ENCODE data around the gene HIVEP2.

Gene HIVEP2

DNA sequence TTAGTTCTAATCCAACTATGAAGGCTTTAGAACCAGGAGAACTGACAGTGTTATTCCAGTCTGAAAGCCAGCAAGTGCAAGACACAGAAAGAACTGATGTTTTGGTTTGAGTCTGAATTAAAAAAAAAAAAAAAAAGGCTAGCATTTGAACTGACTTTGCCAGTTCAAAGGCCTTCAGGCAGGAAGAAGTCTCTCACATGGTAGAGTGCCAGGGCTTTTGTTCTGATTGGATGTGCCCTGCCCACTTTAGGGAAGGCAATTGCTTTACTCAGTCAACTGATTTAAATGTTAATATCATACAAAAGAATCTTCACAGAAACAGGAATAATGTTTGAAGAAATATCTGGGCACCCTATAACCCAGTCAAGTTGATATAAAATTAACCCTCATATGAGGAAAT, 212.2 kb downstream of the HIVEP2 start:
- DNase-seq (ENCODE audit: low read depth), result no peak

DNA sequence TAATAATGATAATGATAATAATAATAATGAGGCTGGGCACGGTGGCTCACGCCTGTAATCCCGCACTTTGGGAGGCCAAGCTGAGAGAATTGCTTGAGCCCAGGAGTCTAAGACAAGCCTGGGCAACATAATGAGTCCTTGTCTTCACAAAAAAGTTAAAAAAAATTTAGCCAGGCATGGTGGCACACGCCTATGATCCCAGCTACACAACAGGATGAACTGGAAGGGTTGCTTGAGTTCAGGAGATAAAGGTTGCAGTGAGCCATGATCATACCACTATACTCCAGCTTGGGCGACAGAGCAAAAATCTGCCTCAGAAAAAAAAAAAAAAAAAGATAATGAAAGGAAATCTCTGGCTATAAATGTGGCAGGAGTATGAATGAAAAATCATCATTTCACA, 213.4 kb downstream of the HIVEP2 start:
- DNase-seq (ENCODE audit: low read depth), result no peak

DNA sequence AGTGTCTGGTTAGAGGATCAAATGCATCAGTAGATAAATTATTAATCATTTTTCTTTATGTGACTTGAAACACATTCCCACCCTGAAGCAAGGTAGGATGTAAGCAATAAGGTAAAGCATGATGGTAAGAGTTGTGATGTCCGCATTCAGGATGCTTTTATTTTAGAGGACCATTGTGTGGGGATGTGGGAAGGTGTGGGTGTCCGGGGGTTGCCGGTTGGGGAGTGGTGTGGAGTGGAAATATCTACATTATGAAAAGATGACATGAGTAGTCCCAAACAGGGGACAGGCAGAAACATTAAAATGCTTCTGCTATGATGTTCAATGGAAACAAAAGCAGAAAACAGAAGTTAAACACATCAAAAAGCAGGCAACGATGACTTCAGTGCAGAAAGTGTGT, 215.4 kb downstream of the HIVEP2 start:
- no peak for DNase-seq (ENCODE audit: low read depth)

DNA sequence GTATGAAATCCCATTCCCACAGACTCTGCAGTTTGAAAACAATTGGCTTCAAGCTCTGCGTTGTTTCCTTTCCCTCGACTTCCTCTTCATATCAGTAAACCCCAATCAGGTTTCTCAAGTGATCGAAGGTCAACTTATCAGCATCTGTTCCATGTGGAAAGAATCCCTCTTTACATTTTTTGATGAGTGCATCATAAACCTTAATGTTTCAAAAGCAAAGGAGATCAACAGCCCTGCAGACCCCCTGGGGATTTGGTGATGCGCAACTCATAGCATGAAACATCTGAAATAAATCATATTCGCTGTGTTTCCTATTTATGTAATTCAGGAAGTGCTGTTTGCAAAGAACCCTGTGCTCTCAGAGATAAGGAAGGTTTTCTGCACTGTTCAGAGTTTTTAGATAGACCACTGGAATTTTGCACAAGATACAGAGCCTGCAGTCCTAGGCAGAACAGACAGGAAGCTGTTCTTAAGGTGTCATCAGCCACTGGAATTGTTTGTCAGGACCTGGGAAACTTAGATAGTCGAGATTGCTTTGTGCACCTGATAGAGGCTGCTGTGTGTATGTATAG, 216.0 kb downstream of the HIVEP2 start:
- peak; percentile 34 for DNase-seq (ENCODE audit: low read depth)

DNA sequence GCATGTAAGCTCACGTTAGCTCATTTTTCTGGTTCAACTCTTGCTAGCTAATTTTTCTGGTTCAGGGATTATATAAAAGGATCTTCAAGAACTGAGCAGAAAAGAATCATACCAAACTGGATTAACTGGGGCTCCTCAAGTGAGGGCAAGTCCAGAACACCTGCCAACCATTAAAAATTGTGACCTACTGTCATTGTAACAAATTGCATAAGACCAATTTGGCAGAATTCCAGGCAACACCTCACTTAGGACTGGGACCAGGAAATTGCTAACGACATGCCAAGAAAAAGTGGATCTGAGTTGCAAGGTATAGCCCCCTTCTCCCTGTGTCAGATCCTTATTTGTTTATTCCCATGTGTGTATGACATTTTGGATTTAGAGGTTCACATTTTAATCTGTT, 216.6 kb downstream of the HIVEP2 start:
- DNase-seq (ENCODE audit: low read depth), result no peak

DNA sequence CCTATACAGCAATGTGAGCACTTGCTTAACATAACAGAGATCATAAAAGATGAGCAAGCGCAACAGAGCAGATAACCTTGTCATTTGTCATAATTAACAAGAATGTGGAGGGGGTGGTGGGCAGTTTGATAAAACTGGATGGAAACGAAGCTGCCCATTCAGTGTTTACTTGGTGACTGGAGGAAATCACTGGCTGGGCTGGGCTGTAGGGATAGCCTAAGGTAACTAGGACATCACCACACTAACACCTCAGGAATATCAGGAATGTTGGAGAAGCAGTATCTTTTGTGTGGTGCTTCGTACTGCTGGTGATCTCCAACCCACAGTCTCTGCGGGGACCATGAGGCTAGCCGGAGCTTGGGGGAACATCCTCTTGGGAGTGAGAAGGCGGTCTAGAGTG, 218.4 kb downstream of the HIVEP2 start:
- peak; percentile 9 for DNase-seq (ENCODE audit: low read depth)

DNA sequence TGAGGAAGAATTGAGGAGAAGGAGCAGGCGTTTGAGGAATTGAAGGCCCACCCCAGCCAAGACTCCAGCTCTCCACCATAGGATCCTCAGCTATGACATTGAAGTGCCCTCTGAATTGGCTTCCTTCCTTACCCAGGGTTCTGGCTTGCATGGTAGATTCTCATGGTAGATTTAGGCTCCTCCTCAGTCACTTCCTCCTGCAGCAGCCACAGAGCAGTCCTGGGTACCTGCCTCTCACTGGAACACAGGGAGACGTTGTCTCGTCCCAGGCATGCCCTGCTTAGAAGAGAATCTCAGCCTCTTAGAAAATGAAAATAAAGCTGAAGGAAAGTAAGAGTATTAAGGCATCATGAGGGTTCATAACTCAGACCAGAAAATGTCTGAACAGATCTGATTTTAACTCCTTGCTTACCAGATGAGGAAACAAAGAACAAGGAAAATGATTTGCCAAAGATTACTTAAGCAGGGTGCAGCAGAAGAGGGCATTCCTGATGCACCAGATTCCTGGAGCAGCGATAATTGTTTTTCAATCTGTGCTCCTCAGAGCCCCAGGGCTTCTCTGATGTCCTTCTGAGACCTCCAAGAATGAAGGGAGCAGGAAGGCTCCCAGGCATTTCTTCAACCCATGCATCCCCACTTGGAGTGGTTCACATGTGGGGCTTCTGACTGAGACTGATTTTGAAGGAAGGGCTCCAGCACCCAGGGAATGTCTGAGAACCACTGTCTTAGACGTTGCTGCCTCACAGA, 219.8 kb downstream of the HIVEP2 start:
- no peak for DNase-seq (ENCODE audit: low read depth)

DNA sequence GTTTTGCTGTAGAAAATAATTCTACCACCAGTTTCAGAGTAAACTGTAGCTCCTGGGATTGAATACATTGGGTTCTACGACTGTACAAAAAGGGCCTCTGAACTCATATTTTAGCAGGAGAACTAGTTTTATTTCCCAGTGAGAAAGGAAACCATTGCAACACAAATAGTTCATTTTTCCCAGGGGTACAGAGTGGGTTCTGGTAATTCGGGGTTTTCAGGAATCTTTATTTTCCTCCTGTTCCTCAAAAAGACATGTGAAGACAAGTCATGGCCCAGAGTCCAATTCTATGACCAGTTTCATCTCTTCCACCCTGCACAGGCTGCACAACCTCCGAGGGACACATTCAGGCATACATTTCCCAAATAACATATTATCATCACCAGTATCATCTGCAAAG, 222.1 kb downstream of the HIVEP2 start:
- no peak for DNase-seq (ENCODE audit: low read depth)

DNA sequence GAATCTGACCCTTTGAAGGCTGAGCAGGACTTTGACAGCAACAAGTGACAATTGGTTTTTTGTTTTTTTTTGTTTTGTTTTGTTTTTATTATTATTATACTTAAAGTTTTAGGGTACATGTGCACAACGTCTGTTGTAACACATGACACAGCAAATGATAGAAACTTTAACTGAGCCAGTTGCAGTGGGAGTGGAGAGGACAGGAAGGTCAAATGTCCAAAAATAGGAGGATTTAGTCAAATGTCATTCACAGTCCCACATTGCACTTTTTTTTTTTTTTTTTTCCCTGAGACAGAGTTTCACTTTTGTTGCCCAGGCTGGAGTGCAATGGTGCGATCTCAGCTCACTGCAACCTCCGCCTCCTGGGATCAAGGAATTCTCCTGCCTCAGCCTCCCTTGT, 223.0 kb downstream of the HIVEP2 start:
- no peak for DNase-seq (ENCODE audit: low read depth)

DNA sequence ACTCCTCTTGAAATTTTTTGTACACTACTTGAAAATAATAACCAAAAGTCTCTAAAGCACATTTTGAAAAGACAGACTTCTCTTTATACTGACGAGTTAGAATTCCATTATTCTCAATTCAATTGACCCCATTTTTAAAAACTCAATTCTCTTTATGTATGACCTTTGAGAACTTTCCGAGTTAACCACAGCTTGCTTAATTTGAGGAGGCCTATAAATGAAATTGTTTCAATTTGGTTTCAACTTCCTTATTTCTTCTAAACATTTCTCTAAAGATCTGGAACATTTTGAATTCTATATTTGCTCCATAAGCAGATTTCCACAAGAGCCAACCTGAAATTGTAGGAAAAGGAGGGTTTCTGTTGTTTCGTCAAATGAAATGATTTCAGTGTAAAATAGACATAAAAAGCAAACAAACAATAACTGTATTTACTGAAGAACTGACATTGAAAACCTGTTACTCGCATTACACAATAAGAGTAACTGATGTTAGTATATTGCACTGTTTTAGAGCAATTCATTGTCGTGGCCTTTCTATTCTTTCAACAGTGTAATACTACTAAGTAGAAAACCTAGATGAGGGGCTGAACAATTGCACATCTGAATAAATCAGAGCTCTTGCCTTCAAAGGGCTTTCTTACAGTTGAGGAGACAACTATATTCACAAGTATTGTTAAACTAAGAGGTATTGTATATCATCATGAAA, 223.6 kb downstream of the HIVEP2 start:
- no peak for DNase-seq (ENCODE audit: low read depth)

DNA sequence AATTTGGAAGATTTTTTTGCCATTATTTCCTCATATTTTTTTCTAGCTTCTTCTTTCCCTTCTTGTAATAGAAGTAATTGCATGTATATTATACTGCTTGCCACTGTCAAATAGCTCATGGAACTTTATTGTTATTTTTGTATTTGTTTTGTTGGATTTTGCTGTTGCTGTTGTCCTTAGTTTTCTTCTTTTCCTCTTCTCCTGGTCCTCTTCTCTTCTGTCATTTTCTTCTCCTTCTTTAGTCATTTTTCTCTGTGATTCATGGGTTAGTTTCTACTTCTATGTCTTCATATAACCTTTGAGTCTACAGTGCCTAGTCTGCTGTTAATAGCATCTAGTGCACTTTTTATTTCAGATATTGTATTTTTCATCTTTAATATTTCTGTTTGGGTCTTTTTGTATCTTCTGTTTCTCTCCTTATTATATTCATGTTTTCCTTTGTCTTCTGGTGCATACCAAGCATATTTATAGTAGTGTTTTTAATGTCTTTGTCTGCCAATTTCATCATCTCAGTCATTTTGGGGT, 226.2 kb downstream of the HIVEP2 start:
- no peak for DNase-seq (ENCODE audit: low read depth)

DNA sequence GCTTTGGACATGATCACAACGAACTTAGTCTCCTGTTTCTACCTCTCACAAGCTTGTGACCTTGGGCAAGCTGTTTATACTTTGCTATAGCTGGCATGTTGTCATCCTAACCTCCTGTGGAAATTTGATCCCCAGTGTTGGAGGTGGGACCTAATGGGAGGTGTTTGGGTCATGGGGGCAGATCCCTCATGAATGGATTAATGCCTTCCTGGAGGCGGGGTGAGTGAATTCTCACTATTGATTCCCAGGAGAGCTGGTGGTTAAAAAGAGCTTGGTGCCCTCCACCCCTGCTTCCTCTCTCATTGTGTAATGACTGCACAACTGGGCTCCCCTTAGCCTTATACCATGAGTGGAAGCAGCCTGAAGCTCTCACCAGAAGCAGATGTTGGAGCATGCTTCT, 228.9 kb downstream of the HIVEP2 start:
- no peak for DNase-seq (ENCODE audit: low read depth)

DNA sequence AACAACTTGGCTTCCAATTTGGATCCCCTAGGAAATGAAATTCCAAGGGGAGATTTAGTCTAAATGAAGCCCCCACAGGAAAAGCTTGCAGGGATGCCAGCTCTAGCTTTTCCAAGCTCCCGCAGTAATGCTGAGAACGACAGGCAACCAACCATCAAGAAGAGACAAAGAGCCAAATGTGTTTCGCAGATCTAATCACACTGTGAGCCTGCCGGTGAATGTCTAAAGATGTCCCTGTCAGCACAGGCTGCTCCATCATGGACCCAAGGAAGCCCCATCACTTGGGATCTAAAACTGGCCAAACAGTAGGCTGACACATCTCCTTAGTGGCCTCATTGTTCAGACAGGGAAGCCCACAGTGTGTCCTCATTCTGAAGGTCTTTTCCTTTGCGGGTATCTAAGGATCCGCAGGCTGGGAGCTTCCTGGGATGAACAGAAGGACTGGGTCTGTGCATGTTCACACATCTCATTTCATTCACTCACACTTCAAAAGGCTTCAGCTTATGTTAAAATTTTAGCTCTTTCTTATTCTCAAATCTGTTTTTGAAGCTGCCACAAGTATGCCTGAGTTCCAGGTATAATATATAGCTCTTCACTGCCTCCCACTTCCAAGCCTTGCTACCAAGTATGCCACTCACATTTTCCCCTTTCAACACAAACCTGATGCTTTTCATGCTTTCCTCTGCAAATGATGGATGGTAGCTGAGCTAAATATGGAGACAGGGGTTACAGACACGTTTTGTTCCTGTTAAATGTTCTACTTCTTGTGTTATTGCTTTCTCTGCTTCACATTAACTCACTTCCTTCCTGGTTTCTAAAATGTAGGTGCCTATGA, 229.8 kb downstream of the HIVEP2 start:
- no peak for DNase-seq (ENCODE audit: low read depth)

DNA sequence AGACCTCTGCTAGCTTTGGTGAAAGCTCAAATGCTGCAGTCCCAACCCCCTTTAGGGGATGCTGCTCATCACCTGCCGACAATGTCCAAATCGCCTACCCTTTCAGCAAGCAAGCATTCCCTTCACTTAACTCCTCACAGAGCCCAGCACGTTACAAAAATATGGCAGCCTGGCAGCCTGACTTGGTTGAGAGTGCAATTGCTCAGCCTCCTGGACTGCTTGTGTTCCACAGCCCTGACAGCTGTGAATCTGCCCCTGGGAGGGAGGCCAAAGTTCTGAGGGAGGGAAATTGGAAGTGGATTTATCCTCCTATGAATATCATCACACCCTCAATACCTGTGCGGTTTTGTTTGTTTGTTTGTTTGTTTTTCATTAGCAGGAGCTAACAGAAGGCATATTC, 231.0 kb downstream of the HIVEP2 start:
- DNase-seq (ENCODE audit: low read depth), result no peak

DNA sequence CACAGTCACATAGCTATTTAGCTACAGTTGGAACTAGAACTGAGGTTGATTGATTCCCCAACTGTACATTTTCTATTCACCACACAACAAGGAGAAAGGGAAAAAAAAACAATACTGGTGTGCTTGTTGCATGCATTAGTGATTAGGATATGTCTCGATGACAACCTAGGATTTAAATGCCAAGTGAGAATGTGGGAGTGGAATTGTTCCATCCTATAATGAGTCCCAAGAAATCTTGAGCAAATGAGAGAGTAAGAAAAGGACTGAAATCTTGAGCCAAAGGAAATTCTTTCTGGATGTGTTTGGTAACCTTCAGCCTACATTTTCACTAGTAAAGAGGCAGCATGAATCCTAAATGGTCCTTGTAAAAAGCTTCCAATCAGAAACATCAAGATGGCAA, 232.7 kb downstream of the HIVEP2 start:
- no peak for DNase-seq (ENCODE audit: low read depth)

DNA sequence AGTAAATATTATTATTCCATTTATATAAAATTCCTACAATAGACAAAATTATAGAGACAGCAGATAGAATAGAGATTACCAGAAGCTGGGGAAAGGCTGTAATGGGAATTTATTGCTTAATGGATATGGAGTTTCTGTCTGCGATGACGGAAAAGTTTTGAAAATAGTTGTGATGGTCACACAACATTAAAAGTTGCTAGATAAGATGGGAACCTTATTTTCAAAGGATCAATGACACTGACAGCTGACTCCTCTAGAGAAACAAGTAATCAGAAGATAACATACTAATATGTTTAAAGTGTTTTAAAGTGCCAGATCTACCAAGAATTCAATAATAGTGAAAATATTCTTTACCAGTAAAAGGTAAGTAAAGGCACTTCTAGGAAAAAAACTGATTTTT, 236.3 kb downstream of the HIVEP2 start:
- DNase-seq (ENCODE audit: low read depth), result no peak

DNA sequence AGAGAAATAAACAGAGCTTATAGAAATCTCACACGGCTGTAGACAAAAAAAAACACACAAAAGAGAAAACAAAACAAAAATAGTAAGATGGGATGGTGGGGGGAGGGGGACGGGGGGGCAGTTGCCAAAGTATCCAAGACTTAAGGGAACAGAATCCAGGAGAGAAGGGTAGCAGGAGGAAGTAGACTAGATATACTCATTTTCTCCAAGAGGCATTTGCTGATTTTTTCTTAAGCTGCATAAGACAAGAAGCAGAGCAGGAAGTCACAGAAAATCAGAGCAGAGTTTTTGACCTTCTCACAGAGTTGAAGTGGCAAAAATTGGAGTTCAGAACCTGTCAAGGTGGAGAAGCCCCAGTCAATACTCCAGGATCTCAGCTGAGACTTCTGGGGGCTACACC, 237.7 kb downstream of the HIVEP2 start:
- DNase-seq (ENCODE audit: low read depth), result no peak

DNA sequence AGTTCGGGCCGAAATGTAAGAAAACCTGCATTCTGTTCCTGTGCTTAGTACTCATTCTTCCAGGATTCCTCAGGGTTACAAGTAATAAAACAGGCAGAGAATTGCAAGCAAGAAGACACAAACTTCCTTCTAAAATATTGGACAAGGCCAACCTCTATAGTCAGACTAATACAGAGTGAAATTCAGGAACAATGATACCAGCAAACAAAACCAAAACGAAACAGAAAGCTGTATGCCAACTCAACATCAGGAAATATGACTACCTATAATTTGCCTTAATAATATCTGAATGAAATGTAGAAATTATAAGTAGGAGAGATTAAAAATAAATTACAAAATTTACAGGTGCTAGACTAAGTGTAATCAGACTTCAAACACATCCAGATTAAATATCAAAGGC, 238.8 kb downstream of the HIVEP2 start:
- no peak for DNase-seq (ENCODE audit: low read depth)

DNA sequence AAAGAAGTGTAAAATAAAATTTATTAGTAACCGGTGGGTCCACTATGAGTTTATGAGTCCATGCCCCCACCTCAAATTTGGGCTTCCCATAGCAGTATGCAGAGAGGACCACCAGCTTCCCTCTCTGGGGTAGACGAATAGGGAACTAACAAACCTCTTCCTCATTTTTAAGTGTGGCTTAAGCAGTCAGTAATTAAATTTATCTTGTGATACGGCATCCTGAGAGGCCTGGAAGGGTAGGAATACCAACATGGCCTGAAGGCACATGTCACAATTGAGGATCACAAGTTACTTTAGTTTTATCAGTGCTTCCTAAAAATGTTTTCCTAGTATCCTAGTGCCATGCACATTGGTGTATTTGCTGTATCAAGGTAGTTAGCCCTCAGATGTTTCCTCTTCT, 239.9 kb downstream of the HIVEP2 start:
- DNase-seq (ENCODE audit: low read depth), result no peak

DNA sequence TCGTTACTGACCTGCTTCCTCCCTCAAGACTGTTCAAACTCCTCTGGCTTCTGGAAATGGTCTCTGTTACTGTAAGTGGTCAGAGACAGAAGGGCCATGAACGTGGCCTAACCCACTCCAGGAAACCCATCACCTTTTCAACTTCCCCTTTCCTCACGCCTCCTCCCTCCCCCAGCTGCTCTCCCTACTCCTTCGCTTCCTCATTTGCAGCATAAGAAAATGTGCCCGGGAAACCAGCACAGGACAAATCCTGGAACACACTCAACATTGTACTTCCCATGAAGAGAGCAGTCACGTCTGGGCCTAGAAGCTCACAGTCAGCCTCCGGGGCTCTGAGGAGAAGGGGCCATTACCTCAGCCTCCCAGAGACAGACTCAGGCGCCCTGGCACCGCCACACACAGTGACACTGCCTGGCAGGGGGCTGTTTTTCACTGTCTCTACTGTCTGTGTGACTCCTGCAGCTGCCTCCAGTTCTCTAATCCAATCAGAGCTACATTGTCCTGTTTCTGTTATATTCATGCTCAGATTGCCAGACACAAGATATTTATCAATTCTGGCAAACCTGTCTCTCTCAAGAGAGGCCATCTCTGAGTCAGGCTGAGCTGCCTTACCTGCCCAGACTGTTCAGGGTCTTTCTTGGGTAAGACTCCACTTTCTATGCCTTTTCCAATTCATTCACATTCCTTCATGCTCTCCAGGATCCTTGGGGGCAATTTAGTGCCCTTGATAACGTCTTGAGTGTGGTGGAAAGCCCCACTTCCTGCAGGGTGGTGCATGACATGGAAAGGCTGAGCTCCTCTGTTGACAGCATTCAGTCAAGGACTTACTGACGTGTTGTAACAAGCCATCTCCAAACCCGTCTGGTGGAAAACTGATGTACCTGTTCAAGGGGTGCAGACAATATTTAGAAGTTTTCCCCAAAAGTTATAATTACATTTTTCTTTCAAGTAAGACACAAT, 242.2 kb downstream of the HIVEP2 start:
- DNase-seq (ENCODE audit: low read depth), result no peak
